HCEC 1CT (cell line): ENCODE data around the gene DHDH.
A peak's percentile ranks its signal among the peaks of the same experiment; 100 is the strongest.

Experiments used
- DNase-seq: peaks from one replicate; pipeline ENCODE4 v3.0.0-alpha.2; 2017

DHDH gene

GRCh38 chr19:48967346-48968178 lies 34.1 kb downstream of the DHDH start:
- DNase-seq: peak; percentile 77

GRCh38 chr19:48968179-48968661 lies 34.7 kb downstream of the DHDH start:
- DNase-seq: no peak

- DNase-seq: no peak
Observed at GRCh38 chr19:48968813-48969218, 35.3 kb downstream of the DHDH start.

- peak; percentile 29 for DNase-seq
Observed at GRCh38 chr19:48969276-48970138, 36.0 kb downstream of the DHDH start.

- DNase-seq: no peak
Observed at GRCh38 chr19:48970139-48970766, 36.8 kb downstream of the DHDH start.

GRCh38 chr19:48970923-48971395 lies 37.5 kb downstream of the DHDH start:
- peak; percentile 65 for DNase-seq

- DNase-seq: no peak
Observed at GRCh38 chr19:48975947-48976847, 42.7 kb downstream of the DHDH start.

- DNase-seq: no peak
Observed at GRCh38 chr19:48977061-48977460, 43.6 kb downstream of the DHDH start.

- no peak for DNase-seq
Observed at GRCh38 chr19:48982280-48982679, 48.8 kb downstream of the DHDH start.

- DNase-seq: no peak
Observed at GRCh38 chr19:48985711-48986110, 52.2 kb downstream of the DHDH start.

GRCh38 chr19:48986211-48986610 lies 52.7 kb downstream of the DHDH start:
- no peak for DNase-seq

GRCh38 chr19:48987323-48987722 lies 53.8 kb downstream of the DHDH start:
- no peak for DNase-seq

GRCh38 chr19:48988286-48988685 lies 54.8 kb downstream of the DHDH start:
- no peak for DNase-seq

GRCh38 chr19:48988860-48989259 lies 55.4 kb downstream of the DHDH start:
- no peak for DNase-seq

GRCh38 chr19:48989701-48990291 lies 56.3 kb downstream of the DHDH start:
- DNase-seq: no peak

- no peak for DNase-seq
Observed at GRCh38 chr19:48990400-48990799, 56.9 kb downstream of the DHDH start.

- DNase-seq: no peak
Observed at GRCh38 chr19:48991011-48991609, 57.6 kb downstream of the DHDH start.

- DNase-seq: peak; percentile 79
Observed at GRCh38 chr19:48991873-48992580, 58.5 kb downstream of the DHDH start.

GRCh38 chr19:48992581-48993174 lies 59.2 kb downstream of the DHDH start:
- DNase-seq: peak; percentile 3
